NCI-H2196 (cell line): ENCODE measurements around the gene WDR62.
"Not testable (repeated sequence)": the region's sequence is repeated elsewhere in the genome, so short reads cannot be mapped to it uniquely, and the experiment has no call there.

Experiments
- DNase-seq: peaks from one replicate; lab custom pipeline; 2025; ENCODE audit not compliant: unreplicated experiment; lab: John Stamatoyannopoulos, UW

The WDR62 gene

DNA sequence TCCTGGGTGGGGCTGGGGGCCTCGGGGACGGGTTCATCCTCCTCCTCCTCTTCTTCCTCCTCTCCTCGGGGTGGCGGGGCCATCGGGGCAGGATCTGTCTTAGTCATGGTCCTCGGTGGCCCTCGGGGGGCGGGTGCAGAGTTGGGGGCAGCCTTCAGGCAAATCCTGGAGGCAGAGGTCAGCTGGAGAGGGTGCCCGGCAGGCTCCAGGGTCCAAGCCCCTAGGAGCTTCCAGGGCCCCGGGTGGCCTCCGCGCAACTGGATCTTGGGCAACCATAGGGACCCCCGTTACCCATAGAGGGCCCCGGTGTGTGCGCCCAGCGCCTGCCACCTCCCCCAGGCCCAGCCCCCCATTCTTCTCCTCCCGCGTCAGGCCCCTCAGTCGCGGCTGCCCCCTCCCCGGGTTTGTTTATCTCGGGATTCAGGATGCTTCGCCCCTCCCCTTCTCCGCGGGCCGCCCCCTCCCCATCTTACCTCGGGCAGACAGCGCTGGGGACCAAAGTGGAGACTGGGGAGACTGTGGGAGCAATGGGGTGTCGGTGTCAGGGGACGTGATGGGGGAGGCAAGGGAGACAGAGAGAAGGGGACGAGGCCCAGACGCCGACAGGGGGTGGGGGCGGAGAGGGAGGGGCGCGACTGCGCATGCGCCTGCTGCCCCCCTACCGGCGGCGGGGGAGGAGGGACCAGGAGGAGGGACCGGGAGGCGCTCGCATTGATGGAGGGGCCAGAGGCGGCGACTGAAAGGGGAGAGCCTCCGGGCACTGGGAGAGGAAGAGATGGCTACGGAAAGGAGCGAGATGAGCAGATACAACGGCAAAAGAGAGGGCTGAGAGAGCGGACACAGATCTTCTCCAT lies 22.2 kb upstream of the WDR62 start, which contains the start of gene CLIP3:
Gene CLIP3, minus strand, starts transcription at position 623 of the 854 bp plus-strand sequence. Its CDS starts 516 bp downstream, at position 107.
- DNase-seq, result peak; percentile 73

- no peak for DNase-seq
These were observed 14.2 kb upstream of the WDR62 start for GRCh38 chr19:36040495-36040894.

DNA sequence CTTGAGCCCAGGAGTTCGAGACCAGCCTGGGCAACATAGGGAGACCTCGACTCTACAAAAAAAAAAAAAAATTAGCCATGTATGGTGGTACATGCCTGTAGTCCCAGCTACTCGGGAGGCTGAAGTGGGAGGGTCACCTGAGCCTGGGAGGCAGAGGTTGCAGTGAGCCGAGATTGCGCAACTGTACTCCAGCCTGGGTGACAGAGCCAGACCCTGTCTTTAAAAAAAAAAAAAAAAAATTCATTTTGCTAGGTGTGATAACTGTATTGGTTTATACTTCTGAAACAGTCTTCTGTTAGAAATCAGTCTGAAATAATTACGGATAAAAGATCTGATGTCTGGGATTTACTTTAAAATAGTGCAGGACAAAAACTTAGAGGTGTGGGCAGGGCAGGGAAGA lies 13.6 kb upstream of the WDR62 start:
- not testable (repeated sequence) for DNase-seq

GRCh38 chr19:36041831-36042230 lies 12.9 kb upstream of the WDR62 start:
- no peak for DNase-seq

DNA sequence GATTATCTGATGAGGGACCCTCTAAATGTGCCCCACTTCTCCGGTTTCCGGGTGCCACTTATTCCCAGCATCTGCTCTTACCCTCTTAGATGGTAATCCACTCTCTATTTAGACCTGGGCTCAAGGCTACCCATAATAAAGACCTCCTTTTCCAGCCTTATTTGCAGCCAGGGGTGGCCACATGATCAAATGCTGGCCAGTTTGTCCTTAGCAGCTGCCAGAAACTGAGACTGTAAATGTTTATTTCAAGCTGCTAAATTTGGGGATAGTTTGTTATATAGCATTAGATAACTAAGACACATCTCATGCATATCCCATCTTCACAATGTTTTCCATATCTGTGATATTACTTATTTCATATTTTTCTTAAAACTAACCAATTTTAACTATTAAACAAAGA lies 10.7 kb upstream of the WDR62 start:
- no peak for DNase-seq

DNA sequence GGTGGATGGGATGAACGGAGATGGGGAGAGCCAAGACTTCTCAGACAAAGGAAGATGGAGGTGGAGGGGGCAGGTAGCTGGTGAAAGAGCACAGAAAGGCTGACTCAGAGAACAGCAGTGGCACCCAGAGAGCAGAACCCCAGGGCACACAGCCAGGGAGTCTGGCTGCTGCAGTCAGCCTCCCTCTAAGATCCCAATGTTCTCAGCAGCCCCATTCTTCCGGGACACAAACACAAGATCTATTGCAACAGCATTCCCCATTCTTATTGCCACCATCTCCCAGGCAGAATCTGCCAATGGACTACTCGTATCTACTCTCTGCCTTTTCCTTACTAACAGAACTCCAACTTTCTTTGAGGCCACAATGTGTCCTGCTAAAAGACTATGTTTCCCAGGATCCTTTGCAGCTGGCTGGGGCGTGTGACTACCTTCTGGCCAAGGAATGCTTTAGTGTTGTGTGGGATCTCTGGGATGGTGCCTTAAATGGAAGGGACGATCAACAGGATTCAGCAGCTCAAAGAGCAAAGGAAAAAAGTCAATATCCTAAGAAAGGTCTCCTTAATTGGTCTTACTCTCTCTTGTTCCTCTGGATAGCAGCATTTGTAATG lies 8.2 kb upstream of the WDR62 start:
- no peak for DNase-seq

DNA sequence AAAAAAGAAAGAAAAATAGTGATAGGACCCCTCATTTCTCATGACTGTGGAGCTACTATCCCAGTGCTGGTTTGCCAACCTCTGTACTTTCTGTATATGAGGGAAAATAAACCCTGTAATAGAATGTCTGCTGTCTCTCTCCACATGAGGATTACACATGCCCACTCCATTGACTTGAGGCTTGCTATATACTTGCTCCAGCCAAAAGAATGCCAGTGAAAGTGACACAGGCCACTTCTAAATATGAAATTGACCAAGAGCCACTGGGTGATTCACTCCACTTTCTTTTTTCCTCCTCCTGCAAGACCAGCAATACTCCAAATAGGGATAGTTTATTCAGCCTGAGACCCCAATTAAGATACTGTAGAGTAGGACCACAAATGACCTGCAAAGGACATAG lies 6.9 kb upstream of the WDR62 start:
- no peak for DNase-seq

- peak; percentile 59 for DNase-seq
These were observed 5.5 kb upstream of the WDR62 start for GRCh38 chr19:36049080-36049698.

GRCh38 chr19:36051236-36051635 lies 3.5 kb upstream of the WDR62 start:
- DNase-seq, result no peak

- peak; percentile 40 for DNase-seq
These were observed 3.1 kb upstream of the WDR62 start for GRCh38 chr19:36051637-36052036.

DNA sequence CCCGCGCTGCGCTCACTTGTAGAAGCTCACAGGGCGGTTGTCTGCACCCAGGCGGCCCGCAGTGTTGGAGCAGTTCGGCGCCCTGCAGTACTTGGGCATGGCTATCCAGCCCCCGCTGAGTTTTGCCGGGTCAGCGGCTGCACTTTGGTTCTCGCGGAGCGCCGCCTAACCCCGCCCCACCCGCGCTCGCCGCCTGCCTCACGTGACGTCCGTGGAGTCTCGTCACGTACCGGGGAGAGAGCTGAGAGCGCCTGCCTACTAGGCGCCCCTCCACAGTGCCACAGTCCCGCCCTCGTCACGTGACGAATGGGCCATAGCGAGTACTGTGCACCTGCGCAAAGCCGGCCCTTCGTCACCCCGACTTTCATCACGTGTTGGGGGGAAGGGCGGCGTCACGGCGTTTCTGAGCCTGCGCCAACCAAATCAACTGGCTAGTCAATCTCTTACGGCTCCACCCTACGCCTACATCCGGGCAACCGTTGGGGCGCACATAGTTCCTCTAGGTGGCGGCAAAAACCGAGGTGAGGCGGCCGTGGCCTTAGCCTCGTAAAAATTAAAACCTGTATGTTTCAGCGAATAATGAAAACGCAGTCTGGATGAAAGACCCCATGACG lies 471 bp upstream of the WDR62 start, which contains the start of gene THAP8:
Gene THAP8, minus strand, starts transcription at position 167 of the 614 bp plus-strand sequence. Its CDS starts 68 bp downstream, at position 99.
- peak; percentile 98 for DNase-seq

GRCh38 chr19:36058481-36059179 lies 3.9 kb downstream of the WDR62 start:
- peak; percentile 47 for DNase-seq

DNA sequence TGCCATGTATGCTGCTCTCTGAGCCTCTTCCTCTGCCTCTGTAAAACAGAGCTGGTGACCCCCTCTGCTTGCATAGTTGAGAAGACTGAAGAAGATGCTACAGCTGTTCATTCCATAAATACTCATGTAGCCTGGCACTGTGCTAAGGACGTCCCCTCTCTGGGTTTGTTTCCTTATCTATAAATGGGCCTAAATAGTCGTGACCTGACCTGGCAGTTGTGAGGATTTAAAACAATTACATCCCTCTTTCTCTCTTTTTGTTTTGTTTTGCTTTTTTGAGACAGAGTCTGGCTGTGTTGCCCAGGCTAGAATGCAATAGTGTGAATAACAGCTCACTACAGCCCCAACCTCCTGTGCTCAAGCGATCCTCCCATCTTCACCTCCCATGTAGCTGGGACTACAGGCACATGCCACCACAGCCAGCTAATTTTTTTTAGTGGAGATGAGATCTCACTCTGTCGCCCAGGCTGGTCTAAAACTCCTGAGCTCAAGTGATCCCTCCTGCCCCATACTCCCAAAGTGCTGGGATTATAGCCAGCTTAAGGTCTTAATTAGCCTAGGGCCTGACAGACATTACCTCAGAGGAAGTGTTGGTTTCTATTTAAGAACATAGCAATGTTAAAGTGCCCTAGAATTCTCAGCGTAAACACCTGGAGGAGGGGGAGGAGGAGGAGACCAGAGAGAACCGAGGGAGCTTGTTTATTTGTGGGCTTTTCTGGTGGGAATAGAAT lies 4.6 kb downstream of the WDR62 start:
- peak; percentile 36 for DNase-seq

GRCh38 chr19:36060430-36060829 lies 5.7 kb downstream of the WDR62 start:
- peak; percentile 48 for DNase-seq

DNA sequence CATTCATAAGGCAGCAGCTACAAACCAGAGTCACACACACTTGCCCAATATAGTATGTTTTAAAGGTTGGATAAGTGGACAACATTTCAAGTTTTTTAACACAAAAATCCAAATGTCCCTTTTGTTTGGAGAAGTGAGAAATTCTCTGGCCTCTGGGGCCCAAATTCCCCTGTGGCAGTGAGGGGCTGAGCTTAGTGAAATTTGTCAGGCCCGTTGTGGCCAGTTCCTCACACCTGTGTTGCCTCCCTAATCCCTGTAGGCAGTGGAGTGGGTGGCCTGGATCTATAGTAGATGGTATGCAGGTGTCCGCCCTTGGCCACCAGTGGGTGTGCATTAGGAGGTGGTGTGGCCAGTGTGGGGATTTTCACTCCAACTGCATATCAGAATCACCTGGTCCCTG lies 6.7 kb downstream of the WDR62 start:
- no peak for DNase-seq

DNA sequence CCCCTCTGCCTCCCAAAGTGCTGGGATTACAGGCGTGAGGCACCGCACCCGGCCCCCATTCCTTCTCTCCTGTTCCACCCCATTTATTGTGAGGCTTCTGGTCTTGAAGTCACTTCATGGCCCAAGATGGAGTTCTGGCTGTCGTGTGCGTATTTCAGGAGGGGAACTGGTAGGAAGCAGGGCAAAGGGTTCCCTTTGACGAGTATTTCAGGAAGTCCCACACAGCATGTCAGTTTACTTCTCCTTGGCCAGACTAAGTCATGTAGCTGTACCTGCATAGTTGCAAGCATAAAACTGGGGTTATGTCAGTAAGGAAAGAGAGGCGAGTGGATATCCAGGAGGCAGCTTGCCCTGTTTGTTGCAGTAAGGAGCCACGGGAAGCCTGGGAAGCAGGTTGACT lies 10.1 kb downstream of the WDR62 start:
- no peak for DNase-seq

DNA sequence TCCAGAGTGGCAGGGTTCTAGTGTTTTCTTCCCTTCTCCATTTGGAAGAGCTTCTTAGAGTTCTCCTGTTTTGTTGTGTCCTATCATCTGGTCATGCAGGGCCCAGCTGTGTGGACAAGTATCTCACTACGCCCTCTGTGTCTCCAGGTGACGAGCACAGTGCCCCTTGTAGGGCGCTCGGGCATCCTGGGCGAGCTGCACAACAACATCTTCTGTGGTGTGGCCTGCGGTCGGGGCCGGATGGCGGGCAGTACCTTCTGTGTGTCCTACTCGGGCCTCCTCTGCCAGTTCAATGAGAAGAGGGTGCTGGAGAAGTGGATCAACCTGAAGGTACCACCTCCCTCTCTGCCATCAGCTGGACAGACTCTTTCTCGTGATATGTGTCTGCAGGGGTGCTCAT lies 13.0 kb downstream of the WDR62 start:
- DNase-seq, result no peak

- DNase-seq, result not testable (repeated sequence)
These were observed 14.3 kb downstream of the WDR62 start for GRCh38 chr19:36068810-36069499.

DNA sequence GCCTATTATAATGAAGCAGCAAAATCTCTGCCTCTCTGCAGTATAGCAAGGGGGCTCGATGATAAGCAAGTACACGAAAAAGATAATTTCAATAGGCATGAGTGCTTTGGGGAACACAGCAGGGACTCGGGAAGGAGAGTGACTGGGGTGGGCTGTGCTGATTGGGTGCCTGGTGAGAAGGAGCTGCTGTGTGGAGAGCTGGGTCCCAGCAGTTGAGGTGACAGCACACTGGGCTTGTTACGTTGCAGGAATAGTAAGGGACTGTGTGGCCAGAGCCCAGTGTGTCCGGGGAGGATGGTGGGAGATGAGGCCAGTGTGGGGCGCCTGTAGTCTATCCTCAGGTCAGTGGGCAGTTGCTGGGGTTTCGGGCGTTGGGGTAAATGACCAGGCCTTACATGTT lies 17.4 kb downstream of the WDR62 start:
- no peak for DNase-seq
